Measurements from ENCODE around the gene SPECC1. TPM values are rescaled to one million over a fixed set of nuclear protein-coding genes. Genes with fewer than 3 reads are reported as not detected.

The SPECC1 gene
- total RNA-seq, 6 experiments from 2014 or later = 19.2 to 33.7 (median 29.4) TPM

DNA sequence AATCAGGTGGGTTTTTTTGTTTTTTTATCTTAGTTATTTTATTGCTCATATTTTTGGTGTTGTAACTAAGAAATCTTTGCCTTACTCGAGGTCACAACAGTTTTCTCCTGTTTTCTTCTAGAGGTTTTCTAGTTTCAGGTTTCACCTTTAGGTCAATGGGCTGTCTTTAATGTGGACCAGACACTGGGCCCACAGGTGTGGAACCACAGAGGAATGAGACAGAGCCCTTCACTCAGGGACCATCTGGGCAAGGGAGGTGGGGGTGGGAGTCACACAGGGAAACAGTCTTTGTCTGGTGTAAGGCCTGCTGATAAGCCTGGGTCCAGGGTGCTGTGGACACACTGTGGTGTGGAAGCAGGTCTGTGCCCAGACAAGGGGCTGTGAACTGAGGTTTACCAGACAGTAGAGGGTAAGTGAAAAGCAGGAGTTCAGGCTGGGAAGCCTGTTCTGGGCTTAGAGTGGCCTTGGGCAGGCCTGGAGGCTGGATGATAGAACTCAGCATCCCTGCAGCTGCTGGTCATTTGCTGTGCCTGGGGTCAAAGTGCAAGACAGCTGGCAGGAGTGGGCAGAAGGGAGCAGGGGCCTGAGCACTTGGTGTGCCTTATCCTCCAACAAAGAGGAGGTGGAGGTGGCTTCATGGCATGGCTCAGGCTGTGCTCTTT lies 75.6 kb downstream of the SPECC1 start:
- DNase-seq = no peak
- H3K36me3 Mint-ChIP-seq (ENCODE audit: low read depth) = no peaks in the 10 kb centered on the region
- no peak overlapping the region for H3K27ac Mint-ChIP-seq
- no peak overlapping the region for H3K4me3 Mint-ChIP-seq
- TF ChIP-seq CTCF (IDR thresholded peaks at IDR 0.05) = no peak
- H3K4me1 Mint-ChIP-seq (ENCODE audit: low read depth) = no peaks in the 10 kb centered on the region
- no peaks in the 10 kb centered on the region for H3K9me3 Mint-ChIP-seq
- H3K27me3 Mint-ChIP-seq (ENCODE audit: insufficient read depth) = peaks cover 41% of the 10 kb centered on the region

DNA sequence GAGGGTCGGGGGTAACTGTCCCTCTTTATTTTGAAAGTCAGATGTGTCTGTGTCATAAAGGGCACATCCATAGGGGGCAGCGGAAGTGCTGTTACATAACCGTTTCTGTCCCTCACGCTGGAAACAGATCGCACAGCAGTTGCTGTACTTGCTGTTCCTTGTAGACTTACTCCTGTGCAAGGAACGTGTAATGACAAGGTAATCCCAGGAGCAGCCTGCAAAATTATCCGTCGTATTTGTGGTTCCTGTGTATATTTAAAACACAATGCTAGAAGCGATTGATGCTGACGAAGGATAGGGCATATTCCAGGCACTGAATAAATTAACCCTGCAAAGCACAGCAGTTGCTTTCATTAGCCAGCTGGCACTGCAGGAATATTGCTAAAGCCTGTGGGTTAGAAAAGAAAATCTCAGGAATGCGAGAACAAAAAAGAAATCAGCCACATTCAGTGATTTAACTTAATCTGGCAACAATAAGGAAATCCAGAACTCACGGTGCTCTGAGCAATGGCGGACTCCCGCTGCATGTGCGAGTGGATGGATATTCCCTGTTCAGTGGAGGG lies 76.2 kb downstream of the SPECC1 start:
- DNase-seq = no peak
- TF ChIP-seq CTCF (IDR thresholded peaks at IDR 0.05) = no peak
- Mint-ChIP-seq H3K4me3 (no peak overlapping the region), H3K27ac (no peak overlapping the region), H3K4me1 (ENCODE audit: low read depth) (no peaks in the 10 kb centered on the region), H3K36me3 (ENCODE audit: low read depth) (no peaks in the 10 kb centered on the region), H3K27me3 (ENCODE audit: insufficient read depth) (peaks cover 43% of the 10 kb centered on the region), H3K9me3 (no peaks in the 10 kb centered on the region)

GRCh38 chr17:20086416-20087076 lies 77.4 kb downstream of the SPECC1 start:
- H3K27ac Mint-ChIP-seq = no peak overlapping the region
- no peak overlapping the region for H3K4me3 Mint-ChIP-seq
- peaks cover 37% of the 10 kb centered on the region for H3K27me3 Mint-ChIP-seq (ENCODE audit: insufficient read depth)
- no peak for TF ChIP-seq CTCF (IDR thresholded peaks at IDR 0.05)
- no peaks in the 10 kb centered on the region for H3K9me3 Mint-ChIP-seq
- no peak for DNase-seq
- H3K4me1 Mint-ChIP-seq (ENCODE audit: low read depth) = no peaks in the 10 kb centered on the region
- H3K36me3 Mint-ChIP-seq (ENCODE audit: low read depth) = no peaks in the 10 kb centered on the region

GRCh38 chr17:20087538-20088250 lies 78.5 kb downstream of the SPECC1 start:
- Mint-ChIP-seq H3K27me3 (ENCODE audit: insufficient read depth) (peaks cover 39% of the 10 kb centered on the region), H3K36me3 (ENCODE audit: low read depth) (no peaks in the 10 kb centered on the region), H3K4me1 (ENCODE audit: low read depth) (no peaks in the 10 kb centered on the region), H3K4me3 (no peak overlapping the region), H3K27ac (no peak overlapping the region), H3K9me3 (no peaks in the 10 kb centered on the region)
- no peak for TF ChIP-seq CTCF (IDR thresholded peaks at IDR 0.05)
- DNase-seq = no peak

- Mint-ChIP-seq H3K9me3 (no peaks in the 10 kb centered on the region), H3K27me3 (ENCODE audit: insufficient read depth) (peaks cover 45% of the 10 kb centered on the region), H3K27ac (no peak overlapping the region), H3K4me3 (no peak overlapping the region), H3K4me1 (ENCODE audit: low read depth) (peaks cover 4% of the 10 kb centered on the region), H3K36me3 (ENCODE audit: low read depth) (no peaks in the 10 kb centered on the region)
- no peak for TF ChIP-seq CTCF (IDR thresholded peaks at IDR 0.05)
- no peak for DNase-seq
Observed at GRCh38 chr17:20089756-20090547, 80.8 kb downstream of the SPECC1 start.
